Neural progenitor cell (in vitro differentiated cells): ENCODE measurements around the gene ZNF521. TPM values are rescaled to one million over a fixed set of nuclear protein-coding genes. Genes with fewer than 3 reads are reported as not detected.

Experiments used
- DNase-seq: peaks from one replicate; pipeline ENCODE4 v3.0.0-alpha.2; 2016; ENCODE audit warnings: low spot score
- H2AFZ ChIP-seq: fragments of 200-600 bp; sonication (generic); replicated peaks from 2 replicates; pipeline ENCODE4 v1.6.1; 2016; ENCODE audit warnings: antibody characterized with exemption
- H3F3A ChIP-seq: fragments of 200-600 bp; sonication (generic); 2 replicates; pipeline ENCODE4 v1.6.1; 2016; ENCODE audit warnings: antibody characterized with exemption, low read depth
- H3K27ac ChIP-seq: fragments of 200-600 bp; sonication (generic); 2 replicates; pipeline ENCODE4 v1.5.1; 2016; ENCODE audit warnings: mild to moderate bottlenecking
- H3K27me3 ChIP-seq: fragments of 200-600 bp; sonication (generic); 2 replicates; pipeline ENCODE4 v1.6.1; 2016; ENCODE audit warnings: mild to moderate bottlenecking, moderate library complexity
- H3K36me3 ChIP-seq: fragments of 200-600 bp; sonication (generic); 2 replicates; pipeline ENCODE4 v1.5.1; 2016
- H3K4me1 ChIP-seq: fragments of 200-600 bp; sonication (generic); 2 replicates; pipeline ENCODE4 v1.6.1; 2016; ENCODE audit warnings: mixed run types
- H3K4me2 ChIP-seq: fragments of 200-600 bp; sonication (generic); 2 replicates; pipeline ENCODE4 v1.6.1; 2016
- H3K4me3 ChIP-seq: fragments of 200-600 bp; sonication (generic); 2 replicates; pipeline ENCODE4 v1.5.1; 2016
- H3K79me2 ChIP-seq: fragments of 200-600 bp; sonication (generic); 2 replicates; pipeline ENCODE4 v1.6.1; 2016; ENCODE audit warnings: low read depth
- H3K9ac ChIP-seq: fragments of 200-600 bp; sonication (generic); 2 replicates; pipeline ENCODE4 v1.6.1; 2016
- H3K9me3 ChIP-seq: fragments of 200-600 bp; sonication (generic); 2 replicates; pipeline ENCODE4 v1.5.1; 2016; ENCODE audit warnings: low read depth
- H4K20me1 ChIP-seq: fragments of 200-600 bp; sonication (generic); 2 replicates; pipeline ENCODE4 v1.6.1; 2016; ENCODE audit warnings: low read depth
- H3K27ac Mint-ChIP-seq: 3 replicates; pipeline ENCODE4 v1.8.0; 2021; ENCODE audit warnings: mixed read lengths
- H3K27me3 Mint-ChIP-seq: 2 replicates; pipeline ENCODE4 v1.8.0; 2022; ENCODE audit warnings: low read depth, mild to moderate bottlenecking, inconsistent platforms, moderate library complexity, mixed read lengths; ENCODE audit not compliant: insufficient read depth
- H3K36me3 Mint-ChIP-seq: 3 replicates; pipeline ENCODE4 v1.8.0; 2021; ENCODE audit warnings: mixed read lengths
- H3K4me1 Mint-ChIP-seq: 3 replicates; pipeline ENCODE4 v1.8.0; 2021; ENCODE audit warnings: mixed read lengths
- H3K4me3 Mint-ChIP-seq: 3 replicates; pipeline ENCODE4 v1.8.0; 2021; ENCODE audit warnings: mild to moderate bottlenecking, moderate library complexity, mixed read lengths
- H3K9me3 Mint-ChIP-seq: 3 replicates; pipeline ENCODE4 v1.8.0; 2020; ENCODE audit warnings: mixed read lengths
- EZH2 ChIP-seq: fragments of 200-600 bp; sonication (generic); IDR thresholded peaks from 2 replicates; pipeline ENCODE4 v1.6.1; 2017; ENCODE audit warnings: antibody characterized with exemption, mild to moderate bottlenecking, moderate library complexity
- EZH2phosphoT487 ChIP-seq: fragments of 200-600 bp; sonication (generic); IDR thresholded peaks from 2 replicates; pipeline ENCODE4 v1.6.1; 2017; ENCODE audit warnings: antibody characterized with exemption
- total RNA-seq: library from RNA; depleted of rRNA; stranded (reverse); fragments of >200 nt; gene quantifications from 2 replicates; pipeline ENCODE4 v1.2.3, GENCODE V29; 2015; ENCODE audit warnings: low replicate concordance
- TF ChIP-seq, protein P1 (sequence below): fragments of 200-600 bp; sonication (generic); IDR thresholded peaks from 2 replicates; pipeline ENCODE4 v1.5.1; 2017; ENCODE audit warnings: antibody characterized with exemption, mild to moderate bottlenecking

The ZNF521 gene
- total RNA-seq, 1 donor from 2014 or later = 136 TPM

DNA sequence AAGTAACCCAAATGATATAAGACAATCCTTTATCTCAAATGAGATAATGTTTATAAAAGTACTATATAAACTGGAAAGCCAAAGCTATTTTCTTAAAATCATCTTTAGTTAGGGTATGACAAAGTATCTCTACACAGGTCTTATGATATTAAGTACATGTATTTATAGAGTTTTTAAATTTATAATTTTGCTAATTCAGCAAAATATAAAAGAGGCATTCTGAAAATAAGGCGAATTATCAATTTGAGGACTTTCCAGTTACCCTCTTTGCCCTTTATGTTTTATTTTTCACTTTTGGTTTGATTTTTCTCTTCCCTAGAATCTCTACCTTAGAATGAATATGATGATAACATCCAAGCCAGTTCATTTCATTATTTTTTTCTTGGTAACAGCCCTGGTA is 115.2 kb downstream of the ZNF521 start:
- peaks cover 100% of the 10 kb centered on the region for H4K20me1 ChIP-seq
- no peaks in the 10 kb centered on the region for H3K27me3 Mint-ChIP-seq

DNA sequence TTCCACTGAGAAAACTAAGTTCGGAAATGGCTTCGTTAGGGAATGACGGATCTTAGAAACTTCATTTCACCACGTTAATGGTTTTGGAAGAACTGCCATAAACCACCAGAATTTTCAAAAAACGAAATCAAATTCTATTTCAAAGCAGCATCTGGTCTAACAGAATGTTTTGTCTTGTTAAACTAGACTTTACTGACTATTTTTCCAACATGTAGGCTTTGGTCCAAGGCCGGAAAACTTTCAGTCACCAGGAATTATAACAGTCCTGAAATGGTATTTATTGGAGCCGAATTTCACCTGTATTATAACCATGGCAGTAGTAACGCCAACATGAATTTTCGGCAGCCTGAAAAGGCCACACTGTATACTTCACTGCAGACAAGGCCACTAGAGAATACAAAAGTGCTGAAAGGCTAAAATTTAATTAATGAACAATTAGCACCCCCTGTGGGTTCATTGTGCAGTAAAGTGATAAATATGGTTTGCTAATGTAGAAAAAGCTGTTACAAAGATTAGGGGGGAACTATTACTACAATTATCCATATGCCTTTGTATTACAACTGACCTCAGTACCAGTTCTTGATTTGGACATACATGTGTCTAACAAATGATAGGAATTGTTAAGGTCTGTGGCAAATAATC is 116.4 kb downstream of the ZNF521 start:
- peaks cover 17% of the 10 kb centered on the region for H3F3A ChIP-seq
- Mint-ChIP-seq H3K27me3 (no peaks in the 10 kb centered on the region), H3K27ac (no peak overlapping the region), H3K4me3 (no peak overlapping the region), H3K4me1 (peaks cover 34% of the 10 kb centered on the region), H3K36me3 (peaks cover 9% of the 10 kb centered on the region), H3K9me3 (no peaks in the 10 kb centered on the region)
- H3K36me3 ChIP-seq = no peaks in the 10 kb centered on the region
- H3K9me3 ChIP-seq = no peaks in the 10 kb centered on the region
- H3K9ac ChIP-seq = no peak overlapping the region
- H2AFZ ChIP-seq = no peak overlapping the region
- DNase-seq = no peak
- no peak overlapping the region for H3K4me3 ChIP-seq
- no peak overlapping the region for H3K4me2 ChIP-seq
- H3K27me3 ChIP-seq = no peaks in the 10 kb centered on the region
- peaks cover 44% of the 10 kb centered on the region for H3K4me1 ChIP-seq
- peaks cover 99% of the 10 kb centered on the region for H4K20me1 ChIP-seq
- peaks cover 97% of the 10 kb centered on the region for H3K79me2 ChIP-seq
- TF ChIP-seq EZH2 (no peak), EZH2phosphoT487 (no peak)
- TF ChIP-seq, protein P1, sequence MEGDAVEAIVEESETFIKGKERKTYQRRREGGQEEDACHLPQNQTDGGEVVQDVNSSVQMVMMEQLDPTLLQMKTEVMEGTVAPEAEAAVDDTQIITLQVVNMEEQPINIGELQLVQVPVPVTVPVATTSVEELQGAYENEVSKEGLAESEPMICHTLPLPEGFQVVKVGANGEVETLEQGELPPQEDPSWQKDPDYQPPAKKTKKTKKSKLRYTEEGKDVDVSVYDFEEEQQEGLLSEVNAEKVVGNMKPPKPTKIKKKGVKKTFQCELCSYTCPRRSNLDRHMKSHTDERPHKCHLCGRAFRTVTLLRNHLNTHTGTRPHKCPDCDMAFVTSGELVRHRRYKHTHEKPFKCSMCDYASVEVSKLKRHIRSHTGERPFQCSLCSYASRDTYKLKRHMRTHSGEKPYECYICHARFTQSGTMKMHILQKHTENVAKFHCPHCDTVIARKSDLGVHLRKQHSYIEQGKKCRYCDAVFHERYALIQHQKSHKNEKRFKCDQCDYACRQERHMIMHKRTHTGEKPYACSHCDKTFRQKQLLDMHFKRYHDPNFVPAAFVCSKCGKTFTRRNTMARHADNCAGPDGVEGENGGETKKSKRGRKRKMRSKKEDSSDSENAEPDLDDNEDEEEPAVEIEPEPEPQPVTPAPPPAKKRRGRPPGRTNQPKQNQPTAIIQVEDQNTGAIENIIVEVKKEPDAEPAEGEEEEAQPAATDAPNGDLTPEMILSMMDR = no peak
- no peak overlapping the region for H3K27ac ChIP-seq

More for the DNA sequence above, 115.2 kb downstream of the ZNF521 start:
- peaks cover 100% of the 10 kb centered on the region for H3K79me2 ChIP-seq
- no peak overlapping the region for H3K4me3 ChIP-seq
- H3K4me2 ChIP-seq = no peak overlapping the region
- H3K4me1 Mint-ChIP-seq = peaks cover 31% of the 10 kb centered on the region
- no peaks in the 10 kb centered on the region for H3K27me3 ChIP-seq
- no peak overlapping the region for H3K9ac ChIP-seq
- no peak overlapping the region for H3K4me3 Mint-ChIP-seq
- H2AFZ ChIP-seq = no peak overlapping the region
- no peak overlapping the region for H3K27ac ChIP-seq
- no peaks in the 10 kb centered on the region for H3K9me3 Mint-ChIP-seq
- no peak overlapping the region for H3K27ac Mint-ChIP-seq
- peaks cover 24% of the 10 kb centered on the region for H3F3A ChIP-seq
- no peak for DNase-seq
- no peaks in the 10 kb centered on the region for H3K36me3 ChIP-seq
- peaks cover 11% of the 10 kb centered on the region for H3K36me3 Mint-ChIP-seq
- H3K4me1 ChIP-seq = peaks cover 51% of the 10 kb centered on the region
- no peaks in the 10 kb centered on the region for H3K9me3 ChIP-seq
- TF ChIP-seq EZH2 = no peak
- TF ChIP-seq EZH2phosphoT487 = no peak
- TF ChIP-seq, protein P1 = no peak

DNA sequence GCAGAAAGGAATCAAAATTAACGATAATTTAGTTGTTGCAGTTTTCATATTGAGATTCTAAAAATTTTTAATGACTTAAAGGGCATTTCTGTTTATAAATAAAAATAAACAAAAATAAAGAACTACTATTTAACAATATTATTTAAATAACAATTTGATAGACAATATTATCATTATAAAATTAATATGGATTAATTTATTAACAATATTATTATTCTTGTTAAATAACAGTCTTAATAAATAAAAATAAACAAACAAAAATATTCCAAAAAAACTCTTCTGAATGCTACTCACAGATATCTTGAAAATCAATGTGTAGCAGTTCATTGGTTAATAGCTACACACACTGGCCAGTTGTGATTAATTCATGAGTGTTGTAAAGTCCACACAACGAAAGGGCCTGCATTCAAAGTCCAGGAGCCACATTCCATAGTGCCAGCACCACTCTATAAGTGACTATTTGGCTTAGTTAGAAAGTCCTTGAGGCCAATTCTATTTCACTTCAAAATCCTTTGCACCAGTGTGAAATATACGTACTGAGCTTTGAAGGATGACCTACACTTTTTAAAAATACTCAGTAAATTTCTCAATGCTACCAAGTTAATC is 117.1 kb downstream of the ZNF521 start:
- Mint-ChIP-seq H3K36me3 (peaks cover 12% of the 10 kb centered on the region), H3K27me3 (no peaks in the 10 kb centered on the region), H3K4me1 (peaks cover 37% of the 10 kb centered on the region), H3K4me3 (no peak overlapping the region), H3K9me3 (no peaks in the 10 kb centered on the region), H3K27ac (no peak overlapping the region)
- peaks cover 97% of the 10 kb centered on the region for H3K79me2 ChIP-seq
- peaks cover 39% of the 10 kb centered on the region for H3K4me1 ChIP-seq
- no peaks in the 10 kb centered on the region for H3K27me3 ChIP-seq
- H3K36me3 ChIP-seq = no peaks in the 10 kb centered on the region
- H3K4me3 ChIP-seq = no peak overlapping the region
- TF ChIP-seq EZH2phosphoT487 (no peak), EZH2 (no peak)
- TF ChIP-seq, protein P1 = no peak
- H3K4me2 ChIP-seq = no peak overlapping the region
- no peak overlapping the region for H2AFZ ChIP-seq
- H4K20me1 ChIP-seq = peaks cover 98% of the 10 kb centered on the region
- no peaks in the 10 kb centered on the region for H3K9me3 ChIP-seq
- DNase-seq = no peak
- H3K27ac ChIP-seq = no peak overlapping the region
- H3K9ac ChIP-seq = no peak overlapping the region
- peaks cover 11% of the 10 kb centered on the region for H3F3A ChIP-seq
